ENCODE data around the gene TTC23.

- TF ChIP-seq CTCF (IDR thresholded peaks at IDR 0.05): no peak
- no peak for TF ChIP-seq RFX5 (IDR thresholded peaks at IDR 0.05)
- TF ChIP-seq ELK1 (IDR thresholded peaks at IDR 0.05; ENCODE audit: low read depth, low read length): no peak
- TF ChIP-seq NPAS2 (CRISPR knock-in tag; IDR thresholded peaks at IDR 0.05; ENCODE audit: borderline replicate concordance): no peak
- TF ChIP-seq GATA3 (IDR thresholded peaks at IDR 0.05; ENCODE audit: borderline replicate concordance): no peak
Measured at GRCh38 chr15:99121691-99122410, 127.5 kb downstream of the TTC23 start.

All from A549 (cell line).